ENCODE data around the gene VAV3.

Gene VAV3

DNA sequence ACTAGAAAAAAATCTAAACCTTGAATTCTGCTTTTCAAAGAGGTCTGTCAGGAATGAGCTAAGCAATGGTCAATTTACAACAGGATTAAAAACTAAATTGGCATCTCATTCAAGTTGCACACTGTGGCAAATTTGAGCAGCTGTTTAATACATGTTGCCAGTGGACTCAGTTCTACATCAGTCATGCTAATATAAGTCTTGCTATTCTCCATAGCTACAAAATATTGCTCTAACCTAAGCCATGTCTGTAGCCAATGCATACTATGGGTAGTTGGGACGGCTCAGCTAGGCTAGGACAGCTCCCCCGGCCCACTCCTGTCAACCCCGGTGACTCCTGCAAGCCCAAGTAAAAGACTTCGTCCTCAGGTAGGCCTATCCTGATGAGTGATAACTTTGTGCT lies 10.9 kb upstream of the VAV3 start:
- TF ChIP-seq, protein P1, sequence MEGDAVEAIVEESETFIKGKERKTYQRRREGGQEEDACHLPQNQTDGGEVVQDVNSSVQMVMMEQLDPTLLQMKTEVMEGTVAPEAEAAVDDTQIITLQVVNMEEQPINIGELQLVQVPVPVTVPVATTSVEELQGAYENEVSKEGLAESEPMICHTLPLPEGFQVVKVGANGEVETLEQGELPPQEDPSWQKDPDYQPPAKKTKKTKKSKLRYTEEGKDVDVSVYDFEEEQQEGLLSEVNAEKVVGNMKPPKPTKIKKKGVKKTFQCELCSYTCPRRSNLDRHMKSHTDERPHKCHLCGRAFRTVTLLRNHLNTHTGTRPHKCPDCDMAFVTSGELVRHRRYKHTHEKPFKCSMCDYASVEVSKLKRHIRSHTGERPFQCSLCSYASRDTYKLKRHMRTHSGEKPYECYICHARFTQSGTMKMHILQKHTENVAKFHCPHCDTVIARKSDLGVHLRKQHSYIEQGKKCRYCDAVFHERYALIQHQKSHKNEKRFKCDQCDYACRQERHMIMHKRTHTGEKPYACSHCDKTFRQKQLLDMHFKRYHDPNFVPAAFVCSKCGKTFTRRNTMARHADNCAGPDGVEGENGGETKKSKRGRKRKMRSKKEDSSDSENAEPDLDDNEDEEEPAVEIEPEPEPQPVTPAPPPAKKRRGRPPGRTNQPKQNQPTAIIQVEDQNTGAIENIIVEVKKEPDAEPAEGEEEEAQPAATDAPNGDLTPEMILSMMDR (conservative IDR thresholded peaks at IDR 0.05; ENCODE audit: low read depth, low read length) = no peak
- no peak overlapping the region for H3K4me3 ChIP-seq (ENCODE audit: low read depth, low read length)
- no peak for DNase-seq (ENCODE audit: low read depth)

DNA sequence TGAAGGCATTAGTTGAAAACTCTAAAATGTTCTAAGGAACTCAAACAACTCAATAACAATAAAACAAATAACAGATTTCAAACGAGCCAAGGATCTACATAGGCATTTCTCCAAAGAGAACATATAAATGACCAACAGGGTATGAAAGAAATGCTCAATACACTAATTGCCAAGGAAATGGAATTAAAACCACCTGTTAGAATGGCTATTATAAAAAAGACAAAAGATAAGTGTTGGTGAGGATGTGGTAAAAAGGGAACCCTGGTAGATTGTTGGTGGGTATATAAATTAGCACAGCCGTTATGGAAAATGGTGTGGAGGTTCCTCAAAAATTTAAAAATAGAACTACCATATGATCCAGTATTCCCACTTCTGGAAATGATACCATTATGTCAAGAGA lies 9.1 kb upstream of the VAV3 start:
- DNase-seq (ENCODE audit: low read depth) = no peak
- TF ChIP-seq, protein P1 (conservative IDR thresholded peaks at IDR 0.05; ENCODE audit: low read depth, low read length) = no peak
- H3K4me3 ChIP-seq (ENCODE audit: low read depth, low read length) = no peak overlapping the region

DNA sequence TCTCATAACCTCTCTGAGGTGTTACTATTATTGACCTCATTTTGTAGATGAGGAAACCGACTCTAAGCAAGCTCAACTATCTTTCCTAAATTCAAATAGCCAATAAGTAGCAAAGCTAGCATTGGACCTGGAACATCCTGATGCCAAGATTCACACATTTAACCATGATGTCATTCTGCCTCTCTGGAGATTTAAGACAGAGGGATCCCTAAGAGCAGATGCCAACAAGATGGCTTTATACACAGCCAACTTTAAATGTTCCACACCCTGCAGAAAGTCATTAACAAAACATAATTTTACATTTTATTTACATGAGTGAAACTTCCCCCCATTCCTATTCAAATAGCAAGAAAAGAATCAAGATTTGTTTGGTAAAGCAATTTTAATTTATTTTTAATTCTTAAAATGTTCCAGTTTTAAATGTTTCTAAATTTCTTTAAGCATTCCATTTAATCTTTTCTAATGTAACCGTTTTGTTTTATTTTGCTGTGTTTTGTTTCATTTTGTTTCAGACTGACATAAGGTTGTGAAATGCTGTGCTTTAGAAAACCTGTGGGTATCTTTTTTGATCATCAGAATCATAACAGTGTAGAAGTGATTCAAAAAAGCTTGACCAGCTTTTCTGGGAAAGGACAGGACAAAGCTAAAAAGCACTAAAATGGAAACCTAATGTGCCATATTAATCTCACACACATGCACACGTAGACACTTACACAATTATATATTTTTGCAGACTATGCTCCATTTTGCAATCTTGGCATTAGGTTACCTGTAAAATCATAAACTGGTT lies 7.6 kb upstream of the VAV3 start:
- no peak overlapping the region for H3K4me3 ChIP-seq (ENCODE audit: low read depth, low read length)
- TF ChIP-seq, protein P1 (conservative IDR thresholded peaks at IDR 0.05; ENCODE audit: low read depth, low read length) = no peak
- no peak for DNase-seq (ENCODE audit: low read depth)

DNA sequence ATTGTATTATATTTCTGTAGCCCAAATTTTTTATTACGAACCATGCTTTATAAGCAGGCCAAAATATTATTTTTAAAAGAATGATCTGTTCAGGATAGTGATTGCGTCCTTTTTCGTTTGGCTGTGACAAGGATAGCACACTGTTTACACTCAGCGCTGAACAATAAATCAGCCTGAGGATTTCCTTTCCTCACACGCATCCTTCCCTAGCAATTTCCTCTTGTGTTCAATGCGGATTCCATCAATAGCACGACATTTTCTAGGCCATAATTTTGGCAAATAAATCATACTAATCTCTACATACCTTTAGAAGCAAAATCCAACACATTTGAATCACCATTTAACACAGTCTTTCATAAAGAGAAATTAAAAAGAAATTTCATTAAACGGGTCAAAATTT lies 1.6 kb upstream of the VAV3 start:
- H3K4me3 ChIP-seq (ENCODE audit: low read depth, low read length) = no peak overlapping the region
- TF ChIP-seq, protein P1 (conservative IDR thresholded peaks at IDR 0.05; ENCODE audit: low read depth, low read length) = no peak
- DNase-seq (ENCODE audit: low read depth) = no peak

DNA sequence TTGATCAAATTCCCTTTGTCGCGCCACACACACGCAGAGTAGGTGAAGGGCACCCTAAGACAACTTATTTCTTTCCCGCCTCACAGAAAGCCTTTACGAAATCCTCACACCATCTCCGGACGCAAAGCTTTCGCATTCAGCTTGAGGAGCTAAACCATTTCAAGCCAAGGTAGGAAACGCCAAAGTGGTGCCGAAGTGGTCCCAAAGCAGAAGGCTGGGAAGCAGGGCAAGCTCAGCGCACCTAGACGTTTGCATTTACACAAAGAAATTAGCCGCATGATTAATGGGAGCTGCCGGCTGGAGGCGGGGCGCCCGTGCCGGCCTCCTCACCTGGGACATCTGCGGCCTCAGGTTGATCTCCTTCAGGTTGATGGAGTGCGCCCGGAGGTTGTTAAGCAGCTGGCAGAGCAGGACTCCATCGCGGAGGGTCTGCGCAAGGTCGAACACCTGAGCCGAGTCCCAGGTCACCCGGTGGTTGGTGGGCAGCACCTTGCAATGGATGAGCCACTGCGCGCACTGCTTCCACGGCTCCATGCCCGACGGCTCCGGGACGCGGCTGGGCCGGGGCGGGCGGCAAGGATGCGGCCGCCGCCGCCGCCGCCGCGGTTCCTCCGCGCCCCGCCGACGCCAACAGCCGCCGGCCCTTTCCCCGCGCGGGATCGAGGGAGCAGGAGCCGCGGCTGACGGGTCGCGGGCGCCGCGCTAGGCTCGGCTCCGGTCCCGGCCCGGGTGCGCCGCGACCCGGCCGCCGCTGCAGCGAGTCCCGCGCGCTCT lies 457 bp downstream of the VAV3 start:
- TF ChIP-seq, protein P1 (conservative IDR thresholded peaks at IDR 0.05; ENCODE audit: low read depth, low read length) = no peak
- peak overlapping the region; percentile 63 for H3K4me3 ChIP-seq (ENCODE audit: low read depth, low read length)
- peak; percentile 44 for DNase-seq (ENCODE audit: low read depth)

DNA sequence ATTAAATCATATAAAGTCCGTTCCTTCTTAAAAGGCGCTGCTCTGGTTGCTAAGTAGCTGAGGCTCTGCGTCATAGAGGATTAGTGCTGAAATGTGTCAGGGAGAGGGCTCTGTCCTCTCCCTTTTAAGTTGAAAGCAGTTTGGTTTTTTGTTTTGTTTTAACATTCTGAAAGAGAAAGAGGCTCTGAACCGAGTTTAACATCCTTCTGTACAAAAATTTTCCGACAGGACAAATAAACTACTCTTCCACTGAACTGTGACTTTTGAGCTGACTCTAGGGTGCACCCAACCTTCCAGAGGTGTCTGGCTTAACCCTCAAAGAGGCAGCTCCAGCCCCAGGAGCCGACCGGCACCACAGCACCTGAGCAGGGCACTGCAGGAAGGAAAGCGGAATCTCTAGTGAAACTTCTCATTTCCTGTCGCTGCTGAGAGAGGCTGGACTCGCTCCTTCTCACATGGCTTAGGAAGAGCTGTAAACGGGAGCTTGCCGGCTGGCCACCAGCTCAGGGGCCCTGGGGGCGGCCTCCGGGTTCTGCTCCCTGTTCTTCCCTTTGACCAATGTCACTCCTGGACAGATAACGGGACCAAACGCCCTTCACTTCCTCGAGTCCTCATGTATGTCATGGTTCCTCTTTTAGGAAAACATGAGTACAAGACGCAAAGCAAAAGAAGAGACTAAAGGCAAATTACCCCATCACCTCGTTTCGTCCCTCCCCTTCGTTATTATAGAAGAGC lies 1.2 kb downstream of the VAV3 start:
- peak overlapping the region; percentile 63 for H3K4me3 ChIP-seq (ENCODE audit: low read depth, low read length)
- DNase-seq (ENCODE audit: low read depth) = peak; percentile 67
- TF ChIP-seq, protein P1 (conservative IDR thresholded peaks at IDR 0.05; ENCODE audit: low read depth, low read length) = no peak
